Retinal pigment epithelial cell (primary cell): ENCODE results near the gene AKR1A1.

Experiments used
- DNase-seq: peaks from one replicate; pipeline ENCODE4 v3.0.0-alpha.2; 2010; ENCODE audit warnings: low read depth
- H3K4me3 ChIP-seq: 2 replicates; pipeline ENCODE4 v1.5.1; 2011; ENCODE audit warnings: mild to moderate bottlenecking, low read length, control low read depth, moderate library complexity
- CTCF ChIP-seq: conservative IDR thresholded peaks from 2 replicates; pipeline ENCODE4 v1.5.1; 2011; ENCODE audit warnings: low read depth, low read length, control low read depth, inconsistent platforms

Gene AKR1A1

GRCh38 chr1:45545553-45546310 is 4.9 kb upstream of the AKR1A1 start:
- TF ChIP-seq CTCF = no peak
- H3K4me3 ChIP-seq = no peak overlapping the region
- no peak for DNase-seq

GRCh38 chr1:45551684-45552083 is 1.1 kb downstream of the AKR1A1 start:
- H3K4me3 ChIP-seq = peak overlapping the region; percentile 92
- no peak for TF ChIP-seq CTCF
- DNase-seq = no peak

GRCh38 chr1:45552331-45552730 is 1.7 kb downstream of the AKR1A1 start:
- no peak for TF ChIP-seq CTCF
- DNase-seq = no peak
- no peak overlapping the region for H3K4me3 ChIP-seq

GRCh38 chr1:45554198-45554597 is 3.6 kb downstream of the AKR1A1 start:
- no peak for TF ChIP-seq CTCF
- no peak for DNase-seq
- no peak overlapping the region for H3K4me3 ChIP-seq

GRCh38 chr1:45557422-45557944 is 6.9 kb downstream of the AKR1A1 start:
- no peak overlapping the region for H3K4me3 ChIP-seq
- no peak for DNase-seq
- TF ChIP-seq CTCF = no peak

GRCh38 chr1:45563843-45564242 is 13.2 kb downstream of the AKR1A1 start:
- TF ChIP-seq CTCF = no peak
- DNase-seq = no peak
- H3K4me3 ChIP-seq = no peak overlapping the region

- no peak for TF ChIP-seq CTCF
- H3K4me3 ChIP-seq = no peak overlapping the region
- no peak for DNase-seq
Measured at GRCh38 chr1:45566722-45567121, 16.1 kb downstream of the AKR1A1 start.
